GM12878 (cell line): ENCODE results near the gene APOBEC3B. TPM values are rescaled to one million over a fixed set of nuclear protein-coding genes. Genes with fewer than 3 reads are reported as not detected.

Source experiments
- ATF7 ChIP-seq: fragments of 450-650 bp; IDR thresholded peaks from 2 replicates; pipeline ENCODE4 v1.6.1; 2016; ENCODE audit warnings: low read depth, mild to moderate bottlenecking
- BACH1 ChIP-seq: fragments of 450-650 bp; IDR thresholded peaks from 2 replicates; pipeline ENCODE4 v1.6.1; 2017; ENCODE audit warnings: mild to moderate bottlenecking, borderline replicate concordance
- CBX5 ChIP-seq: sonication (generic); IDR thresholded peaks from 2 replicates; pipeline ENCODE4 v1.6.1; 2016; ENCODE audit warnings: low read depth, moderate library complexity, mild to moderate bottlenecking, inconsistent platforms
- CHD4 ChIP-seq: fragments of 200-600 bp; sonication (generic); IDR thresholded peaks from 2 replicates; pipeline ENCODE4 v1.6.1; 2016; ENCODE audit warnings: mild to moderate bottlenecking
- DPF2 ChIP-seq: fragments of 450-650 bp; IDR thresholded peaks from 2 replicates; pipeline ENCODE4 v1.6.1; 2017; ENCODE audit warnings: mild to moderate bottlenecking
- FOXK2 ChIP-seq: fragments of 450-650 bp; IDR thresholded peaks from 2 replicates; pipeline ENCODE4 v1.6.1; 2017; ENCODE audit warnings: mild to moderate bottlenecking, moderate library complexity
- MTA2 ChIP-seq: fragments of 450-650 bp; IDR thresholded peaks from 2 replicates; pipeline ENCODE4 v1.6.1; 2016; ENCODE audit warnings: low read depth, mild to moderate bottlenecking, moderate library complexity
- MYB ChIP-seq: fragments of 150-350 bp; IDR thresholded peaks from 2 replicates; pipeline ENCODE4 v1.6.1; 2014; ENCODE audit warnings: mild to moderate bottlenecking, low read depth, low read length, borderline replicate concordance
- NFYA ChIP-seq: IDR thresholded peaks from 2 replicates; pipeline ENCODE4 v1.6.1; 2011; ENCODE audit warnings: low read depth, mild to moderate bottlenecking, low read length, improper control_type of control experiment, borderline replicate concordance
- POLR2A ChIP-seq: IDR thresholded peaks from 2 replicates; pipeline ENCODE4 v1.6.1; 2011; ENCODE audit warnings: low read depth, mild to moderate bottlenecking, low read length
- SMAD1 ChIP-seq: fragments of 450-650 bp; IDR thresholded peaks from 2 replicates; pipeline ENCODE4 v1.6.1; 2018; ENCODE audit warnings: mild to moderate bottlenecking, low read depth; ENCODE audit not compliant: partially characterized antibody
- SREBF2 ChIP-seq: IDR thresholded peaks from 2 replicates; pipeline ENCODE4 v1.6.1; 2012; ENCODE audit warnings: mild to moderate bottlenecking, low read length
- SRF ChIP-seq, 2 experiments: IDR thresholded peaks; 2 replicates each; pipeline ENCODE4 v1.6.1; 2011; ENCODE audit warnings: low read depth in 2 of 2, low read length in 2 of 2, mild to moderate bottlenecking in 1 of 2, moderate library complexity in 1 of 2
- polyA plus RNA-seq, 11 experiments: library from polyadenylated mRNA; depleted of rRNA in 4 of 11; unstranded in 6 of 11; stranded (reverse) in 5 of 11; fragments of >200 nt; fragmentation: Nextera tagmentation in 4 of 11; fragmentation: Illumina TruSeq in 1 of 11; extraction: Ambion mirVana in 4 of 11; extraction: Trizol in 1 of 11; gene quantifications; 1 replicate in 1 of 11; 2 replicates in 10 of 11; pipeline versions ENCODE4 v1.2.1 to v1.2.3, GENCODE V29; 2011 to 2016; ENCODE audit warnings: inconsistent platforms in 2 of 11, missing spikeins in 2 of 11, low read depth in 1 of 11
- total RNA-seq, 4 experiments: library from RNA; depleted of rRNA in 3 of 4; stranded (reverse); fragments of >200 nt in 3 of 4; fragmentation: Illumina TruSeq in 1 of 4; extraction: Trizol in 1 of 4; gene quantifications; 2 replicates each; pipeline versions ENCODE4 v1.2.1 to v1.2.3, GENCODE V29; 2013 to 2021
- TF ChIP-seq, protein P1 (sequence below): fragments of 450-650 bp; IDR thresholded peaks from 2 replicates; pipeline ENCODE4 v1.6.1; 2017; ENCODE audit warnings: mild to moderate bottlenecking, moderate library complexity
- TF ChIP-seq, protein P2 (sequence below): IDR thresholded peaks from 2 replicates; pipeline ENCODE4 v1.6.1; 2011; ENCODE audit warnings: low read depth, low read length, improper control_type of control experiment, borderline replicate concordance
- TF ChIP-seq, protein P3 (sequence below): IDR thresholded peaks from 2 replicates; pipeline ENCODE4 v1.6.1; 2012; ENCODE audit warnings: low read depth, low read length, improper control_type of control experiment
- TF ChIP-seq, protein P4 (sequence below): IDR thresholded peaks from 2 replicates; pipeline ENCODE4 v1.6.1; 2011; ENCODE audit warnings: mild to moderate bottlenecking, low read depth, low read length, moderate library complexity; ENCODE audit not compliant: insufficient replicate concordance

APOBEC3B gene
- total and polyA plus RNA-seq, 10 of the 15 experiments (the other 5 are each of a cell fraction or from before 2014, with no cell fraction given) = 2.4 to 75.1 (median 30.9) TPM

DNA sequence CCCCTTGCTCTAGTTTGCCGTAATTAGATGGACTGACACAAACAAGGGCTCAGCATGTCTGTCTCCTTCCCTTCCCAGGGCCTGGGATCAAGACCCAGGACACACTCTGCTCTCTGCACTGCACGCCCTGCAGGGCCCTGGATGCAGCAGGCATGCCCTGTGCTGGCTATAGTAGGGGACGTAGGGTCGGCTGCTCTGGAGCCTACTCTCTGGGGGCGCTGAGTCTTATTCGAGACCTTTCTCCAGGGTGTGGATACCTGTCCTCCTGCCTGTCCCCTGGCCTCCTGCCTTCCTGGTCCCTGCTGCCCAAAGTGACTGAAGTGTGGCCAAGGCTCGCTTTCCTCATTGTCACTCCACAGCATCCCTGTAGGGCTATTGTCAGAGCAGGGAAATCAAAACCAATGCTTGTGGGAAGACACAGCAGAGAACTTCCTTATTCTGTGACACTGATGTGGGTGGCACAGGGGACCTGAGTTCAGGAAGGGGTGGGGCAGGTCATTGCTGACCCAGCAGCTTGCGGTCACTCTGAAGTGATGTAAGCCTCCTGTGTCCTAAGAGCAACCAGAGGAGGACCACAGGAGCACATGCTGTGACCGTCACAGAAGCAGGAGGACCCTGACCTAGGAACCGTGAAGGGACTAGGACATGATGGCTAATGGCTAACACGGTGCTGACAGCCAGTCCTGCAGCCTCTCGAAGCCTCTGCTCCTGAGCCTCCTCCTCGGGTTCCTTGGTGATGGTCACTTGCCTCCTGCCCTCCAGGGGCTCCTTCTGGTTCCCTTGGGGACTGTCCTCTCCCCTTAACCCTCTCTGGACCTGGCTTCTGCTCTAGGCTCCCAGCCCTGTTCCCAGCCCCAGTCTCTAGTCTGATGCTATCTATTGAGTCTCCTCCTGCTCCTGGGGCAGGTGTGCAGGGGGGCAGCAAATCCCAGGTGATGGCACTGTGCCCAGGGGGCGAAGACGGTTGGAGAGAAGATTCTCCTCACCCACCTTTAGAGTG, 14.4 kb upstream of the APOBEC3B start (continued):
- TF ChIP-seq, protein P1, sequence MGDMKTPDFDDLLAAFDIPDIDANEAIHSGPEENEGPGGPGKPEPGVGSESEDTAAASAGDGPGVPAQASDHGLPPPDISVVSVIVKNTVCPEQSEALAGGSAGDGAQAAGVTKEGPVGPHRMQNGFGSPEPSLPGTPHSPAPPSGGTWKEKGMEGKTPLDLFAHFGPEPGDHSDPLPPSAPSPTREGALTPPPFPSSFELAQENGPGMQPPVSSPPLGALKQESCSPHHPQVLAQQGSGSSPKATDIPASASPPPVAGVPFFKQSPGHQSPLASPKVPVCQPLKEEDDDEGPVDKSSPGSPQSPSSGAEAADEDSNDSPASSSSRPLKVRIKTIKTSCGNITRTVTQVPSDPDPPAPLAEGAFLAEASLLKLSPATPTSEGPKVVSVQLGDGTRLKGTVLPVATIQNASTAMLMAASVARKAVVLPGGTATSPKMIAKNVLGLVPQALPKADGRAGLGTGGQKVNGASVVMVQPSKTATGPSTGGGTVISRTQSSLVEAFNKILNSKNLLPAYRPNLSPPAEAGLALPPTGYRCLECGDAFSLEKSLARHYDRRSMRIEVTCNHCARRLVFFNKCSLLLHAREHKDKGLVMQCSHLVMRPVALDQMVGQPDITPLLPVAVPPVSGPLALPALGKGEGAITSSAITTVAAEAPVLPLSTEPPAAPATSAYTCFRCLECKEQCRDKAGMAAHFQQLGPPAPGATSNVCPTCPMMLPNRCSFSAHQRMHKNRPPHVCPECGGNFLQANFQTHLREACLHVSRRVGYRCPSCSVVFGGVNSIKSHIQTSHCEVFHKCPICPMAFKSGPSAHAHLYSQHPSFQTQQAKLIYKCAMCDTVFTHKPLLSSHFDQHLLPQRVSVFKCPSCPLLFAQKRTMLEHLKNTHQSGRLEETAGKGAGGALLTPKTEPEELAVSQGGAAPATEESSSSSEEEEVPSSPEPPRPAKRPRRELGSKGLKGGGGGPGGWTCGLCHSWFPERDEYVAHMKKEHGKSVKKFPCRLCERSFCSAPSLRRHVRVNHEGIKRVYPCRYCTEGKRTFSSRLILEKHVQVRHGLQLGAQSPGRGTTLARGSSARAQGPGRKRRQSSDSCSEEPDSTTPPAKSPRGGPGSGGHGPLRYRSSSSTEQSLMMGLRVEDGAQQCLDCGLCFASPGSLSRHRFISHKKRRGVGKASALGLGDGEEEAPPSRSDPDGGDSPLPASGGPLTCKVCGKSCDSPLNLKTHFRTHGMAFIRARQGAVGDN = no peak
- TF ChIP-seq CHD4 (no peak), FOXK2 (no peak), SREBF2 (no peak), SRF (IDR thresholded peaks at IDR 0.05; ENCODE audit: low read depth in 2 of 2, low read length in 2 of 2) (no peak), MYB (no peak), MTA2 (no peak), ATF7 (peak; percentile 53; the same call in 1 of the 2 replicates), BACH1 (no peak), NFYA (no peak), CBX5 (no peak), POLR2A (no peak), DPF2 (no peak), SMAD1 (no peak)
- TF ChIP-seq, protein P2, sequence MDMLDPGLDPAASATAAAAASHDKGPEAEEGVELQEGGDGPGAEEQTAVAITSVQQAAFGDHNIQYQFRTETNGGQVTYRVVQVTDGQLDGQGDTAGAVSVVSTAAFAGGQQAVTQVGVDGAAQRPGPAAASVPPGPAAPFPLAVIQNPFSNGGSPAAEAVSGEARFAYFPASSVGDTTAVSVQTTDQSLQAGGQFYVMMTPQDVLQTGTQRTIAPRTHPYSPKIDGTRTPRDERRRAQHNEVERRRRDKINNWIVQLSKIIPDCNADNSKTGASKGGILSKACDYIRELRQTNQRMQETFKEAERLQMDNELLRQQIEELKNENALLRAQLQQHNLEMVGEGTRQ = no peak
- TF ChIP-seq, protein P3, sequence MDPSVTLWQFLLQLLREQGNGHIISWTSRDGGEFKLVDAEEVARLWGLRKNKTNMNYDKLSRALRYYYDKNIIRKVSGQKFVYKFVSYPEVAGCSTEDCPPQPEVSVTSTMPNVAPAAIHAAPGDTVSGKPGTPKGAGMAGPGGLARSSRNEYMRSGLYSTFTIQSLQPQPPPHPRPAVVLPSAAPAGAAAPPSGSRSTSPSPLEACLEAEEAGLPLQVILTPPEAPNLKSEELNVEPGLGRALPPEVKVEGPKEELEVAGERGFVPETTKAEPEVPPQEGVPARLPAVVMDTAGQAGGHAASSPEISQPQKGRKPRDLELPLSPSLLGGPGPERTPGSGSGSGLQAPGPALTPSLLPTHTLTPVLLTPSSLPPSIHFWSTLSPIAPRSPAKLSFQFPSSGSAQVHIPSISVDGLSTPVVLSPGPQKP = no peak
- TF ChIP-seq, protein P4, sequence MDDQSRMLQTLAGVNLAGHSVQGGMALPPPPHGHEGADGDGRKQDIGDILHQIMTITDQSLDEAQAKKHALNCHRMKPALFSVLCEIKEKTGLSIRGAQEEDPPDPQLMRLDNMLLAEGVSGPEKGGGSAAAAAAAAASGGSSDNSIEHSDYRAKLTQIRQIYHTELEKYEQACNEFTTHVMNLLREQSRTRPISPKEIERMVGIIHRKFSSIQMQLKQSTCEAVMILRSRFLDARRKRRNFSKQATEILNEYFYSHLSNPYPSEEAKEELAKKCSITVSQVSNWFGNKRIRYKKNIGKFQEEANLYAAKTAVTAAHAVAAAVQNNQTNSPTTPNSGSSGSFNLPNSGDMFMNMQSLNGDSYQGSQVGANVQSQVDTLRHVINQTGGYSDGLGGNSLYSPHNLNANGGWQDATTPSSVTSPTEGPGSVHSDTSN = no peak
- TF ChIP-seq, all 136 proteins: peak for 6
